ENCODE results near the gene TENT4B. TPM values are rescaled to one million over a fixed set of nuclear protein-coding genes. Genes with fewer than 3 reads are reported as not detected.

The TENT4B gene
- polyA plus RNA-seq, 1 of the 3 experiments (the other 2 are of a cell fraction) = 5.6 TPM

DNA sequence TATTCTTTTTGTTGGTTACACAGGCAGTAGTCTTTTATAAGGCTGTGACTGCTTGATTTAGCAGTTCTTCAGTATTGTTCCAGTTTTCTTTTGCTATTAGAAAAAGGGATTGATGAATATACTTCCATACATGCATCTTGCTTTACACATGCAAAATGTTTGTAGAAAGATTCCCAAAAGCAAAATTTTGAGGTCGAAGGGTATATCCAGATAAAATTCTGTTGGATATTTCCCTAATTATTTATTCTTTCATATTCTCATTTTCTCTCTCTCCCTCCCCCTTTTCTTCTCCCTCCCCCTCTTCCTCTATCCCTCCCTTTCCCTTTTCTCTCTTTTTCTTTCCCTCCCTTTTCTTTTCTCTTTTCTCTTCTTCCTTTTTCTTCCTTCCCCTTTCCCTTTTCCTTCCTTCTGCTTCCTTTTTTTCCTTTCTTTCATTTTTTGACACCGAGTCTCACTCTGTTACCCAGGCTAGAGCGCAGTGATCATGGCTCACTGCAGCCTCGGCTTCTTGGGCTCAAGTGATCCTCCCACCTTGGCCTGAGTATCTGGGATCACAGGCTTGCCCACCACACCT lies 66.4 kb downstream of the TENT4B start:
- ChIA-PET CTCF (interaction anchor here (1.5 to 3.2 kb wide), 3 partner anchors 8 to 446 kb away, joined by 5 to 26 read pairs (median 9); no protein-coding TSS in a partner anchor), POLR2A (no interaction called here)
- no peaks in the 10 kb centered on the region for H4K20me1 ChIP-seq (ENCODE audit: insufficient read depth)

More for the DNA sequence above, 66.4 kb downstream of the TENT4B start:
- no peak overlapping the region for H3K4me3 ChIP-seq (ENCODE audit: low read depth in 2 of 2, low read length in 1 of 2)
- H3F3A ChIP-seq (replicated peaks; ENCODE audit: insufficient read depth) = peaks cover 7% of the 10 kb centered on the region
- TF ChIP-seq, protein P1, sequence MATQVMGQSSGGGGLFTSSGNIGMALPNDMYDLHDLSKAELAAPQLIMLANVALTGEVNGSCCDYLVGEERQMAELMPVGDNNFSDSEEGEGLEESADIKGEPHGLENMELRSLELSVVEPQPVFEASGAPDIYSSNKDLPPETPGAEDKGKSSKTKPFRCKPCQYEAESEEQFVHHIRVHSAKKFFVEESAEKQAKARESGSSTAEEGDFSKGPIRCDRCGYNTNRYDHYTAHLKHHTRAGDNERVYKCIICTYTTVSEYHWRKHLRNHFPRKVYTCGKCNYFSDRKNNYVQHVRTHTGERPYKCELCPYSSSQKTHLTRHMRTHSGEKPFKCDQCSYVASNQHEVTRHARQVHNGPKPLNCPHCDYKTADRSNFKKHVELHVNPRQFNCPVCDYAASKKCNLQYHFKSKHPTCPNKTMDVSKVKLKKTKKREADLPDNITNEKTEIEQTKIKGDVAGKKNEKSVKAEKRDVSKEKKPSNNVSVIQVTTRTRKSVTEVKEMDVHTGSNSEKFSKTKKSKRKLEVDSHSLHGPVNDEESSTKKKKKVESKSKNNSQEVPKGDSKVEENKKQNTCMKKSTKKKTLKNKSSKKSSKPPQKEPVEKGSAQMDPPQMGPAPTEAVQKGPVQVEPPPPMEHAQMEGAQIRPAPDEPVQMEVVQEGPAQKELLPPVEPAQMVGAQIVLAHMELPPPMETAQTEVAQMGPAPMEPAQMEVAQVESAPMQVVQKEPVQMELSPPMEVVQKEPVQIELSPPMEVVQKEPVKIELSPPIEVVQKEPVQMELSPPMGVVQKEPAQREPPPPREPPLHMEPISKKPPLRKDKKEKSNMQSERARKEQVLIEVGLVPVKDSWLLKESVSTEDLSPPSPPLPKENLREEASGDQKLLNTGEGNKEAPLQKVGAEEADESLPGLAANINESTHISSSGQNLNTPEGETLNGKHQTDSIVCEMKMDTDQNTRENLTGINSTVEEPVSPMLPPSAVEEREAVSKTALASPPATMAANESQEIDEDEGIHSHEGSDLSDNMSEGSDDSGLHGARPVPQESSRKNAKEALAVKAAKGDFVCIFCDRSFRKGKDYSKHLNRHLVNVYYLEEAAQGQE (IDR thresholded peaks at IDR 0.05; ENCODE audit: low read depth, low read length) = no peak
- TF ChIP-seq MXI1 (IDR thresholded peaks at IDR 0.05; ENCODE audit: low read depth, low read length) (no peak), RFX5 (IDR thresholded peaks at IDR 0.05; ENCODE audit: low read length) (no peak), FOXJ3 (CRISPR knock-in tag; IDR thresholded peaks at IDR 0.05) (no peak), TCF12 (IDR thresholded peaks at IDR 0.05) (no peak), TEAD4 (IDR thresholded peaks at IDR 0.05; ENCODE audit: borderline replicate concordance, insufficient read depth) (no peak), POLR2AphosphoS5 (IDR thresholded peaks at IDR 0.05; ENCODE audit: low read depth, low read length) (no peak), RXRA (IDR thresholded peaks at IDR 0.05; ENCODE audit: borderline replicate concordance, low read depth) (no peak), SIN3A (IDR thresholded peaks at IDR 0.05; ENCODE audit: borderline replicate concordance, low read depth, low read length) (no peak), NFIC (IDR thresholded peaks at IDR 0.05; ENCODE audit: borderline replicate concordance) (no peak), ELF1 (IDR thresholded peaks at IDR 0.05) (no peak), NRF1 (IDR thresholded peaks at IDR 0.05; ENCODE audit: low read depth, low read length) (no peak), YY1 (IDR thresholded peaks at IDR 0.05; ENCODE audit: low read depth) (no peak), GABPA (IDR thresholded peaks at IDR 0.05; ENCODE audit: low read depth) (no peak)
- TF ChIP-seq, protein P2, sequence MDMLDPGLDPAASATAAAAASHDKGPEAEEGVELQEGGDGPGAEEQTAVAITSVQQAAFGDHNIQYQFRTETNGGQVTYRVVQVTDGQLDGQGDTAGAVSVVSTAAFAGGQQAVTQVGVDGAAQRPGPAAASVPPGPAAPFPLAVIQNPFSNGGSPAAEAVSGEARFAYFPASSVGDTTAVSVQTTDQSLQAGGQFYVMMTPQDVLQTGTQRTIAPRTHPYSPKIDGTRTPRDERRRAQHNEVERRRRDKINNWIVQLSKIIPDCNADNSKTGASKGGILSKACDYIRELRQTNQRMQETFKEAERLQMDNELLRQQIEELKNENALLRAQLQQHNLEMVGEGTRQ (IDR thresholded peaks at IDR 0.05; ENCODE audit: borderline replicate concordance, low read depth, low read length) = no peak
- TF ChIP-seq, protein P3, sequence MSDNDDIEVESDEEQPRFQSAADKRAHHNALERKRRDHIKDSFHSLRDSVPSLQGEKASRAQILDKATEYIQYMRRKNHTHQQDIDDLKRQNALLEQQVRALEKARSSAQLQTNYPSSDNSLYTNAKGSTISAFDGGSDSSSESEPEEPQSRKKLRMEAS (IDR thresholded peaks at IDR 0.05; ENCODE audit: low read depth) = no peak
- TF ChIP-seq, protein P4, sequence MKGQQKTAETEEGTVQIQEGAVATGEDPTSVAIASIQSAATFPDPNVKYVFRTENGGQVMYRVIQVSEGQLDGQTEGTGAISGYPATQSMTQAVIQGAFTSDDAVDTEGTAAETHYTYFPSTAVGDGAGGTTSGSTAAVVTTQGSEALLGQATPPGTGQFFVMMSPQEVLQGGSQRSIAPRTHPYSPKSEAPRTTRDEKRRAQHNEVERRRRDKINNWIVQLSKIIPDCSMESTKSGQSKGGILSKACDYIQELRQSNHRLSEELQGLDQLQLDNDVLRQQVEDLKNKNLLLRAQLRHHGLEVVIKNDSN (IDR thresholded peaks at IDR 0.05; ENCODE audit: borderline replicate concordance, low read depth) = no peak
- H3K9ac ChIP-seq = no peak overlapping the region
- 93% methylated on average over 4 of the region's 4 CpGs for WGBS (ENCODE audit: low lambda C conversion rate)
- H3K36me3 ChIP-seq (replicated peaks in 1 of 2; ENCODE audit: control insufficient read depth in 1 of 2, insufficient read depth in 2 of 2, low read length in 1 of 2) = peaks cover 27 to 66% of the 10 kb centered on the region in 2 experiments
- 0 out of 2 replicates have a peak, but pooled peaks cover 5% of the 10 kb centered on the region for H3K79me2 ChIP-seq (ENCODE audit: insufficient read depth)
- H3K27ac ChIP-seq (ENCODE audit: low read depth in 2 of 2, low read length in 1 of 2) = no peak overlapping the region
- no peak overlapping the region for H3K4me2 ChIP-seq
- DNase-seq = no peak
- no peaks in the 10 kb centered on the region for H3K27me3 ChIP-seq (ENCODE audit: insufficient read depth)
- no peaks in the 10 kb centered on the region for H3K9me2 ChIP-seq
- no peak overlapping the region for H2AFZ ChIP-seq (ENCODE audit: low read depth)
- no peaks in the 10 kb centered on the region for H3K9me3 ChIP-seq
- no peaks in the 10 kb centered on the region for H3K4me1 ChIP-seq (ENCODE audit: control insufficient read depth in 1 of 2, insufficient read depth in 2 of 2, low read depth in 1 of 2, low read length in 1 of 2)

Data from SK-N-SH (cell line).